ENCODE results near the gene CYP24A1.

The CYP24A1 gene

GRCh38 chr20:54148947-54149764 is 24.6 kb downstream of the CYP24A1 start:
- Histone ChIP-seq H3K9me3 (no peaks in the 10 kb centered on the region), H3K27me3 (peaks cover 29% of the 10 kb centered on the region), H3K4me3 (ENCODE audit: low read depth, low read length) (no peak overlapping the region), H3K36me3 (no peaks in the 10 kb centered on the region), H3K4me1 (no peaks in the 10 kb centered on the region)
- no peak for TF ChIP-seq CTCF (IDR thresholded peaks at IDR 0.05; ENCODE audit: low read depth, low read length)
- DNase-seq, result no peak

- TF ChIP-seq CTCF (IDR thresholded peaks at IDR 0.05; ENCODE audit: low read depth, low read length), result no peak
- no peaks in the 10 kb centered on the region for H3K4me1 ChIP-seq
- H3K36me3 ChIP-seq, result no peaks in the 10 kb centered on the region
- DNase-seq, result no peak
- H3K27me3 ChIP-seq, result peaks cover 26% of the 10 kb centered on the region
- no peaks in the 10 kb centered on the region for H3K9me3 ChIP-seq
- H3K4me3 ChIP-seq (ENCODE audit: low read depth, low read length), result no peak overlapping the region
Observed at GRCh38 chr20:54146672-54147071, 27.1 kb downstream of the CYP24A1 start.

GRCh38 chr20:54144847-54145414 is 28.9 kb downstream of the CYP24A1 start:
- H3K27me3 ChIP-seq, result peaks cover 29% of the 10 kb centered on the region
- H3K9me3 ChIP-seq, result no peaks in the 10 kb centered on the region
- no peak overlapping the region for H3K4me3 ChIP-seq (ENCODE audit: low read depth, low read length)
- no peaks in the 10 kb centered on the region for H3K36me3 ChIP-seq
- no peak for DNase-seq
- no peaks in the 10 kb centered on the region for H3K4me1 ChIP-seq
- TF ChIP-seq CTCF (IDR thresholded peaks at IDR 0.05; ENCODE audit: low read depth, low read length), result no peak

GRCh38 chr20:54140927-54141566 is 32.7 kb downstream of the CYP24A1 start:
- Histone ChIP-seq H3K4me1 (no peaks in the 10 kb centered on the region), H3K4me3 (ENCODE audit: low read depth, low read length) (no peak overlapping the region), H3K9me3 (no peaks in the 10 kb centered on the region), H3K27me3 (peaks cover 35% of the 10 kb centered on the region), H3K36me3 (no peaks in the 10 kb centered on the region)
- no peak for DNase-seq
- TF ChIP-seq CTCF (IDR thresholded peaks at IDR 0.05; ENCODE audit: low read depth, low read length), result no peak

- Histone ChIP-seq H3K36me3 (no peaks in the 10 kb centered on the region), H3K9me3 (no peaks in the 10 kb centered on the region), H3K4me3 (ENCODE audit: low read depth, low read length) (no peak overlapping the region), H3K4me1 (no peaks in the 10 kb centered on the region), H3K27me3 (peaks cover 33% of the 10 kb centered on the region)
- no peak for TF ChIP-seq CTCF (IDR thresholded peaks at IDR 0.05; ENCODE audit: low read depth, low read length)
- DNase-seq, result no peak
Observed at GRCh38 chr20:54140486-54140885, 33.3 kb downstream of the CYP24A1 start.

- DNase-seq, result no peak
- no peaks in the 10 kb centered on the region for H3K9me3 ChIP-seq
- no peak overlapping the region for H3K4me3 ChIP-seq (ENCODE audit: low read depth, low read length)
- H3K4me1 ChIP-seq, result no peaks in the 10 kb centered on the region
- no peaks in the 10 kb centered on the region for H3K36me3 ChIP-seq
- TF ChIP-seq CTCF (IDR thresholded peaks at IDR 0.05; ENCODE audit: low read depth, low read length), result no peak
- peaks cover 33% of the 10 kb centered on the region for H3K27me3 ChIP-seq
Observed at GRCh38 chr20:54140067-54140466, 33.7 kb downstream of the CYP24A1 start.

All from BE2C (cell line).